HL-60 (cell line): ENCODE results near the gene S100B.

Source experiments
- POLR2AphosphoS5 ChIP-seq: IDR thresholded peaks from 2 replicates; pipeline ENCODE4 v1.6.1; 2012; ENCODE audit warnings: low read depth
- SPI1 ChIP-seq: IDR thresholded peaks from 2 replicates; pipeline ENCODE4 v1.6.1; 2012; ENCODE audit warnings: low read depth, mild to moderate bottlenecking, borderline replicate concordance
- TF ChIP-seq, protein P1 (sequence below): IDR thresholded peaks from one replicate; pipeline ENCODE4 v1.5.1; 2011; ENCODE audit warnings: low read length, control low read depth, inconsistent platforms; ENCODE audit not compliant: insufficient read depth
- TF ChIP-seq, protein P2 (sequence below): IDR thresholded peaks from 2 replicates; pipeline ENCODE4 v1.6.1; 2012; ENCODE audit warnings: low read depth; ENCODE audit not compliant: insufficient replicate concordance

- TF ChIP-seq, protein P1, sequence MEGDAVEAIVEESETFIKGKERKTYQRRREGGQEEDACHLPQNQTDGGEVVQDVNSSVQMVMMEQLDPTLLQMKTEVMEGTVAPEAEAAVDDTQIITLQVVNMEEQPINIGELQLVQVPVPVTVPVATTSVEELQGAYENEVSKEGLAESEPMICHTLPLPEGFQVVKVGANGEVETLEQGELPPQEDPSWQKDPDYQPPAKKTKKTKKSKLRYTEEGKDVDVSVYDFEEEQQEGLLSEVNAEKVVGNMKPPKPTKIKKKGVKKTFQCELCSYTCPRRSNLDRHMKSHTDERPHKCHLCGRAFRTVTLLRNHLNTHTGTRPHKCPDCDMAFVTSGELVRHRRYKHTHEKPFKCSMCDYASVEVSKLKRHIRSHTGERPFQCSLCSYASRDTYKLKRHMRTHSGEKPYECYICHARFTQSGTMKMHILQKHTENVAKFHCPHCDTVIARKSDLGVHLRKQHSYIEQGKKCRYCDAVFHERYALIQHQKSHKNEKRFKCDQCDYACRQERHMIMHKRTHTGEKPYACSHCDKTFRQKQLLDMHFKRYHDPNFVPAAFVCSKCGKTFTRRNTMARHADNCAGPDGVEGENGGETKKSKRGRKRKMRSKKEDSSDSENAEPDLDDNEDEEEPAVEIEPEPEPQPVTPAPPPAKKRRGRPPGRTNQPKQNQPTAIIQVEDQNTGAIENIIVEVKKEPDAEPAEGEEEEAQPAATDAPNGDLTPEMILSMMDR, result no peak
- TF ChIP-seq POLR2AphosphoS5, result no peak
- TF ChIP-seq, protein P2, sequence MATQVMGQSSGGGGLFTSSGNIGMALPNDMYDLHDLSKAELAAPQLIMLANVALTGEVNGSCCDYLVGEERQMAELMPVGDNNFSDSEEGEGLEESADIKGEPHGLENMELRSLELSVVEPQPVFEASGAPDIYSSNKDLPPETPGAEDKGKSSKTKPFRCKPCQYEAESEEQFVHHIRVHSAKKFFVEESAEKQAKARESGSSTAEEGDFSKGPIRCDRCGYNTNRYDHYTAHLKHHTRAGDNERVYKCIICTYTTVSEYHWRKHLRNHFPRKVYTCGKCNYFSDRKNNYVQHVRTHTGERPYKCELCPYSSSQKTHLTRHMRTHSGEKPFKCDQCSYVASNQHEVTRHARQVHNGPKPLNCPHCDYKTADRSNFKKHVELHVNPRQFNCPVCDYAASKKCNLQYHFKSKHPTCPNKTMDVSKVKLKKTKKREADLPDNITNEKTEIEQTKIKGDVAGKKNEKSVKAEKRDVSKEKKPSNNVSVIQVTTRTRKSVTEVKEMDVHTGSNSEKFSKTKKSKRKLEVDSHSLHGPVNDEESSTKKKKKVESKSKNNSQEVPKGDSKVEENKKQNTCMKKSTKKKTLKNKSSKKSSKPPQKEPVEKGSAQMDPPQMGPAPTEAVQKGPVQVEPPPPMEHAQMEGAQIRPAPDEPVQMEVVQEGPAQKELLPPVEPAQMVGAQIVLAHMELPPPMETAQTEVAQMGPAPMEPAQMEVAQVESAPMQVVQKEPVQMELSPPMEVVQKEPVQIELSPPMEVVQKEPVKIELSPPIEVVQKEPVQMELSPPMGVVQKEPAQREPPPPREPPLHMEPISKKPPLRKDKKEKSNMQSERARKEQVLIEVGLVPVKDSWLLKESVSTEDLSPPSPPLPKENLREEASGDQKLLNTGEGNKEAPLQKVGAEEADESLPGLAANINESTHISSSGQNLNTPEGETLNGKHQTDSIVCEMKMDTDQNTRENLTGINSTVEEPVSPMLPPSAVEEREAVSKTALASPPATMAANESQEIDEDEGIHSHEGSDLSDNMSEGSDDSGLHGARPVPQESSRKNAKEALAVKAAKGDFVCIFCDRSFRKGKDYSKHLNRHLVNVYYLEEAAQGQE, result no peak
- TF ChIP-seq SPI1, result no peak
These were observed 44.5 kb upstream of the S100B start for GRCh38 chr21:46649356-46649755.
